Bone marrow (tissue), 2 donors: Measurements from ENCODE around the gene DLL3.
A peak's percentile ranks its signal among the peaks of the same experiment; 100 is the strongest.

Experiments
- DNase-seq, 2 donors: peaks; one replicate each; lab custom pipeline; 2025; lab: John Stamatoyannopoulos, UW

DLL3 gene

DNA sequence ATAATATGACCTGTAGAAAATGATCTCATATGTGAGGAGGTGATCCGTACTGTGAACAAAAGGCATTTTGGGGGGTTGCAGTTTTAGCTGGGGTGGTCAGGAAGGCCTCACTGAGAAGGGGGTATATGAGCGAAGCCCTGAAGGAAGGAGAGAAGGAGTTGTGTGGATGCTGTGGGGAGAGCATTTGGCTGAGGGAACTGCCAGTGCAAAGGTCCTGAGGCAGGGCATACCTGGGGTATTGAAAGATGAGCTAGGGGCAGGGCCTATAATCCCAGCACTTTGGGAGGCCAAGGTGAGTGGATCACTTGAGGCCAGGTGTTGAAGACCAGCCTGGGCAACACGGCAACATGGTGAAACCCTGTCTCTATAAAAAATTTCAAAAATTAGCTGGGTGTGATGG is 18.7 kb downstream of the DLL3 start:
- no peak for DNase-seq

DNA sequence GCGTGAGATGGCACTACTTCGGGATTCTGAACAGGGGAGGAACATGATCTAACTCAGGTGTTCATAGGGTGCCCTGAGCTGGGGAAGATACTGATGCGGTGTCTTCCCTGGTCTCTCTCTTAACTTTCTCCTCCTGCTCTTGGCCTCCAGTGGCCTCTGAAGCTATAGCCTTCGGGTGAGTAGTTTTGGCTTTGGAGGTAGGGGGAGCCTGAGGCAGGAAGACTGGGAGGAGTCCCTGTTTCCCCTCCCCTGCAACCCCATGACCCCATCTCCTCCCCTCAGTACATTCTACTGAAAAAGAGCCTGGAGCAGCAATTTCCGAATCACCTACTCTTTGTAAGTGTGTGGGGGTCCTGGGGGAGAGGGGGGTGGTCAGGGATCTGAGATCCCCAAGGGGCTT is 19.7 kb downstream of the DLL3 start:
- no peak for DNase-seq

DNA sequence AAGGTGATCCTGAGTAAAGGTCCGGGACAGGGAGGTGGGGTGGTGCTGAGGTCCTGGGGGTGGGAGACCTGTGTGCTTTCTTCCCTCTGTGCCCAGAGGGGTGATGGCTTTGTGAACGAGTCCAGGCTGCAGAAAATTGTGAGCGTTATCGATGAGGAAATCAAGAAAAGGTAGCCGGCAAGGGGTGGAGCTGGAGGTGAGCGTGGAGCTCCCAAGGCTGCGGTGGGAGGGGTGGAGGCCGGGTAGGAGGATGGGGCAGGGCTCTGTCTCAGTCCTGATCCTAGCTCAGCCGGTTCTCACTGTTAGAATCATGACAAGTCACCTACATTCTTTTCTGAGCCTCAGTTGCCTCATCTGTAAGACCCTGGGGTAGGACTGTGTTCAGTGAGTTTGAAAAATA is 20.2 kb downstream of the DLL3 start:
- DNase-seq, result no peak

DNA sequence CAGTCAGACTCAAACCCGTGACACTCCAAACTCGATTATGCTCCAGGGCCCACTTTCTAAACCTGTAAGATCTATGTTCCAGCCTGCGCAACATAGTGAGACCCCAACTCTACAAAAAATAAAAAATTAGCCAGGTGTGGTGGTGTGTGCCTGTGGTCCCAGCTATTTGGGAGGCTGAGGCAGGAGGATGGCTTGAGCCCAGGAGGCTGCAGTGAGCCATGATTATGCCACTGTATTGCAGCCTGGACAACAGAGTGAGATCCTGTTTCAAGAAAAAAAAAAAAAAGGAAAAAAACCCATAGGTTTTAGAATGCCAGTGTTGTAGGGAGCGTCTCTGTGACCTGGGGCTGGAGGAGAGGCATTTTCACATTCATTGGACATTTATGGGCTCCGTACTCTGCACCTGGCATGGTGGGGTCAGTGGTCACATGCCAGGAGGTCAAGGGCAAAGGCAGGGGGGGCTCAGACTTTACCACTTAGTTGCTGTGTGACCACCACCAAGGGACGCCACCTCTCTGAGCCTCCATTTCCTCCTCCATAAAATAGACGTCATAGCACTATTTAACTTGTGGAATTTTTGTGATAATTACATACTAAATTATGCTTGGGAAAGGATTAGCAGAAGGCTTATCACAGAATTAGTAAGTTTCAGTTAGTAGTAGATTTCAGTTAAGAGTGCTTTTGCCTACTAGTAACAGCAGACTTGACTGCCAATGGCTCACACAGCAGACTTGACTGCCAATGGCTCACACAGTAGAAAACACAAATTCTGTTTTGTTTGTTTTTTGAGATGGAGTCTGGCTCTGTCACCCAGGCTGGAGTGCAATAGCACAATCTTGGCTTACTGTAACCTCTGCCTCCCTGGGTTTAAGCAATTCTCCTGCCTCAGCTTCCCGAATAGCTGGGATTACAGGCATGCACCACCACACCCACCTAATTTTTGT is 22.1 kb downstream of the DLL3 start:
- no peak for DNase-seq

DNA sequence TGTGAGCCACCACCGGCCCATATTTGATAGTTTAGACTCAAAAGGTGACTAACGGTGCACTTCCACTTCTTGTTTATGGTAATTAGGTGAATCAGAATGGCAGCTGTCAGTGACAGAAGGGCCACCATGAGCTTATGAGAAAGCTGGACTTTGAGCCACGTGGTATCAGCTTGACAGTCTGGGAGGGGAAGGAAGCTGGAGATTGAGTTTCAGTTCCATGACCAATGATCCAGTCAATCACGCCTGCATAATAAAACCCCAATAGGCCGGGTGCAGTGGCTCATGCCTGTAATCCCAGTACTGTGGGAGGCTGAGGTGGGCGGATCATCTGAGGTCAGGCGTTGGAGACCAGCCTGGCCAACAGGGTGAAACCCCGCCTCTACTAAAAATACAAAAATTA is 25.7 kb downstream of the DLL3 start:
- no peak for DNase-seq

DNA sequence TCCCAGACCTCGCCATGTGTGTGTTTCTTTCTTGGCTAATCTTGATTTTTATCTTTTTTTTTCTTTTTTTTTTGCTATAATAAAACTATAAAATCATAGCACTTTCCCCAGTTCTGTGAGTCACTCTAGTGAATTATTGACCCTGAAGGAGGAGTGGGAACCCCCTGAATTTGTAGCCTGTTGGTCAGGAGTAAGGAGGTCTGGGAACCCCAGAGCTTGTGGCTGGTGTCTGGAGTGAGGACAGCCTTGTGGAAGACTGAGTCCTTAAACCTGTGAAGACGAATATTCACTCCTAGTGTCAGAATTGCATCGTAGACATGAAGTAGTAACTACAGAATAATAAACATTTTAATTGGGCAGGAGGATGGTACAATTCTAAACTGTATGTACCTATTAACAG is 26.5 kb downstream of the DLL3 start:
- no peak for DNase-seq

DNA sequence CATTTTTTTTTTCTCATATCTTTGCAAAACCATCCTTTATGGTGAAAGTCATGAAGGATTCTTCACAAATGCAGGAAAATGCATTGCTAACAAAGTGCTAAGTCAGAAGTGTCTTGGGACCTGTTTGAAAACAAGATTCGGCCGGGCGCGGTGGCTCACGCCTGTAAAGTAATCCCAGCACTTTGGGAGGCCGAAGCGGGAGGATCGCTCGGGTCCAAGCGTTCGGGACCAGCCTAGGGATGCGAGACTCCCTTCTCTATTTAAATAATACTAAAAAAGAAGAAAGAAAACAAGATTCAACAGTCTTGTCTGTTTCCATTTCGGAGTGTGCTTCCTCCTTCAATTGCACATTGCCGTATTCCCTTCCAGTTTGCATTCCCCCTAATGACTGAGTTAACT is 33.1 kb downstream of the DLL3 start:
- DNase-seq, result no peak

DNA sequence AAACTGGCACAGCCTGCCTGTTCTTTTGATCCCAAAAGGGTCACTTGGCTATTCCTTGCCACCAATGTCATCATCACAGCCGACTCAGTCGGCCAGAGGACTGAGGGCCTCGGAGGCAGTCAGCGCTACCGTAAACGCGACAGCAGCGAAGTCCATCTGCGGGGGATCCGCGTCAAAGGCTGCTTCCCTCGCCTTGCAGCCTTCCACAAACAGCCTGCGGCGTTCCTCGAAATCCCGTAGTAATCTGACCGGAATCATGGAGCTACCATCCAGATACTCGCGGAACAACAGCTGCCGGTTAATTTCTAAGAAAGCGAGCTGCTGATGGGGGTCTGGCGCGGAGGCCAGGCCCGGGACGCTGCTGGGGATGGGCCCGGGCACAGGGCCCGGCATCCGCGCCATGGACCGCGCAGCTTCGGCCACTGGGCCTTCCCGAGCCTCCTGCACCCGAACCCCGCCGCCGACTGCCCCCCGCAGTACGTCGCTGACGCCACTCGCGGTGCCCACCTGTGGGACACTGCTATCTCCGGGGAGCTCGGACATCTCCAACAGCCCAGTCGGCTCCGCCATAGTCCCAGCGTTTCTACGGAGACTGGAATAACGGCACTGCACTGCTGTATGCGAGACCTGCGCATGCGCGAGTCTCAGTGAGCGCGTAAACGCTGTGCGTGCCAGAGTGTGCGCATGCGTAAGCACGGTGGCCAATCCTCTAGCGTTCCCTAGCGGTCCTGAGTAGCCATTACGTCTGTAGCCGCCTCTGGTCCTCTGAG is 33.7 kb downstream of the DLL3 start, which contains the start of gene EID2B:
Gene EID2B, minus strand, starts transcription at position 620 of the 770 bp plus-strand sequence. Its CDS starts 50 bp downstream, at position 570.
- DNase-seq, result peak; percentile 85 to 86

DNA sequence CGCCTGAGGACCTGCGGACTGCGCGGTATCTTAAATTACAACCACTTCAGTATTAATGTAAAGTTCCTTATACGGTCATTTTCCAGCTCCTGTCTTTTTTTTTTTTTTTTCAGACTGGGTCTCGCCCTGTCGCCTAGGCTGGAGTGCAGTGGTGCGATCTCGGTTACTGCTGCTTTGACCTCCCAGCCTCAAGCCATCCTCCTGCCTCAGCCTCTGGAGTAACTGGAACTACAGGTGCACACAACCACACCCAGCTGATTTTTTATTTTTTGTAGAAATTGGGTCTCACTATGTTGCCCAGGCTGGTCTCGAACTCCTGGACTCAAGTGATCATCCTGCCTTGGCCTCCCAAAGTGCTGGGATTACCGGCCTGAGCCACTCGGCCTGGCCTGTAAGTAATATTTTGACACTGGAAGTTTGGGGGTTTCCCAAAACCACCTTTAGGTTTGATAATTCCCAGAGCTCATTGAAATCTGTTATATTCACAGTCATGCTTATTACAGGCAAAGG is 34.3 kb downstream of the DLL3 start:
- DNase-seq, result no peak

DNA sequence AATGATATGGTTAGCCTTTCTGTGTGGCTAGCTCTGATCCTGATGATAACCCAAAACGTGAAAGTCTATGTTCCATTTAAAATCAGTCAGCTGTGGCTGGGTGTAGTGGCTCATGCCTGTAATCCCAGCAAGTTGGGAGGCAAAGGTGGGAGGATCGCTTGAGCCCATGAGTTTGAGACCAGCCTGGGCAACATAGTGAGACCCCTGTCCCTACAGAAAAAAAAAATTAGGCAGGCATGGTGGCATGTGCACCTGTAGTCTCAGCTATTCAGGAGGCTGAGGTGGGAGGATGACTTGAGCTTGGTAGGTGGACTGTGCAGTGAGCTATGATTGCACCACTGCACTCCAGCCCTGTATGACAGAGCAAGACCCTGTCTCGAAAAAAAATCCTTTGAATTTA is 35.0 kb downstream of the DLL3 start:
- DNase-seq, result no peak

DNA sequence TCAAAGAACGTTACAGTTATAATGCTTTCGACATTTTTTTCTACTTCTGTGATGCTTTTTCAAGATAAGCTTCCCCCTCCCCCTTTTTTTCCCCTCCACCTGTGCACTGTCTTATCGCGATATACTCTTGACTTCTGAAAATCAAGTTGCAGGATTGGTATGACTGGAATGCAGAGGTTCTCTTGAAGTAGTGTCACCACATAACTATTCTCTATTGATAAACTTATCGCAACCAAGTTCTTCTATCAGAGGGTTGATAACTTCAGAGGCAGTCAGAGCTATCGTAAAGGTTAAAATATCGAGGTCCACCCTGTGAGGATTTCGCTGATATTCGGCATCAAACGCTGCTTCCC is 40.4 kb downstream of the DLL3 start:
- DNase-seq, result no peak

DNA sequence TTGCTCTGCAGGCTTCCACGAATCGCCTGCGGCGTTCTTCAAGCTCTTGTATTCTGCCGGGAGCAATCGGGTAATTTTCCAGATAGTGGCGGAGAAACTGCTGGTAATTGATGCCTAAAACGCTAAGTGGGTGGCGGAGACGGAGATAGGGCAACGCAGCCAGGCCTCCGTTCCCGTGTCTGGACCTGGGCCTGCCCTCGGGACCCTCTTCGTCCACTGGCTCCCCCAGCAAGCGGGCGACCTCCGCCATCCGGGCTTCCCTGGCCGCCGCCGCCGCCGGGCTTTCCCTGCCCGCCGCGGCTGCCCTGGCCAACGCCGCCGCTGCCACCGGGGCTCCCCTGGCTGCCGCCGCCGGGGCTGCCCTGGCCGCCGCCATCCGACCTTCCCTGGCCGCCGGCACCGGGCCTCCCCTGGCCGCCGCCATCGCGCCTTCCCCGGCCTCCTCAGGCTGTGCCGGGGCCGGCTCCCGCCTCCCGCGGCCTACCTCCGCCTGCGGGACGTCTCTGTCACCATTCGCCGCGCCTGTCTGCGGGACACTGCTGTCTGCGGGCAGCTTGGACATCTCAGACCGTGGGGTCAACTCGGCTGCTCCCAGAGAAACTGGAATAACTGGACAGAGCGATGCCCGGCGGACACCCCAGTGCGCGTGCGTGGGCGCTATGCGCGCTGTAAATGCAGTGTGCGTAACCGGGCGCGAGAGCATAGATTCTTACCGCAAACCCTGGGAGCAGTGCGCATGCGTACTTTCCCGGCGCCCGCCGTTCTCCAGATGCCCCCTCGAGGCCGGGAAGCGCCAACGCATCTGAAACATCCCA is 41.0 kb downstream of the DLL3 start, which contains the start of gene EID2:
Gene EID2, minus strand, starts transcription at position 644 of the 815 bp plus-strand sequence. Its CDS starts 82 bp downstream, at position 562.
- peak; percentile 89 to 91 for DNase-seq

DNA sequence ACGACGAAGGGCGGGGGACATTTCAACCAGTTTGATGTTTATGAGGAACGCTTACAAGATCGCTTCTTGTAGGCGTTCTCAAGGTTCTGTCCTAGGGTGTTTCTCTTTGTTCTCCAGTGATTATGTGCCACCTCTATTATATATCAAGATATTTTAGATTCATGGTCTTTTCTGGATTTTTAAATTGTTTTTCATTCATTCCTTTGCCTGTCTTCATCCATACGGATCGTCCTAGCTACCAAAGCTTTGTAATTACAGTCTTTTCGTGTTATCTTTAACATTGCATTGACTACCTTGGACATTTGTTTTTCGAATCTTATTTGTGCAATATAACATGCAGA is 41.6 kb downstream of the DLL3 start:
- DNase-seq, result no peak

DNA sequence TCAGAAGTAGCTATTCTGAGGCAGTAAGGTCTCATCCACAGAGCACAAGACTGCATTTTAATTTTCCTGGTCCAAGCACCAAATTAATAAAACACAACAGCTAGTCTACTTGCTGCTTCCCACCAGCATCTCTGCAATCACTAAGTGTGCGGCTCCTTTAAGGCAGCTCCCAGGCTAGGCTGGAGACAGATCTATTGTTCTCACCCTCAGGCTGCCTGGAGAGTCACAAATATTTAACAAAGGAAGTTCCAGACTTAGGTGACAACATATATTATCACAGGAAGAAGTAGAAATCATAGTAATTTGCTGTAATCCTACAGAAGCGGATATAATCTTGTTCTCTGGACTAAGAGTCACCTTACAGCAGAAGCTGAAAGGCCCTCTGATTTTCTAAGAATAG is 43.5 kb downstream of the DLL3 start:
- DNase-seq, result no peak

DNA sequence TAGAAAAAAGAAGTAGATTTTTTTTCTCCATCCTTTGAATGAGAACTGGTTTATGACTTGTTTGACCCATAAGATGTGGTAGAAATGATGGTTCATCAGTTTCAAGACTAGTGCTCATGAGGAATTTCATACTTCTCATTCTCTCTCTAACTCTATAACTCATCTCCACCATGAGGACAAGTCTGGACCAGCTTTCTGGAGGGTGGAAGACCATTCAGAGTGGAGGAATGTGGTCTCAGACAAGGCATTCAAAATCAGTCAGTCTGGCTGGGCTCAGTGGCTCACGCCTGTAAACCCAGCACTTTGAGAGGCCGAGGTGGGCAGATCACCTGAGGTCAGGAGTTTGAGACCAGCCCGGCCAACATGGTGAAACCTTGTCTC is 44.7 kb downstream of the DLL3 start:
- DNase-seq, result no peak

DNA sequence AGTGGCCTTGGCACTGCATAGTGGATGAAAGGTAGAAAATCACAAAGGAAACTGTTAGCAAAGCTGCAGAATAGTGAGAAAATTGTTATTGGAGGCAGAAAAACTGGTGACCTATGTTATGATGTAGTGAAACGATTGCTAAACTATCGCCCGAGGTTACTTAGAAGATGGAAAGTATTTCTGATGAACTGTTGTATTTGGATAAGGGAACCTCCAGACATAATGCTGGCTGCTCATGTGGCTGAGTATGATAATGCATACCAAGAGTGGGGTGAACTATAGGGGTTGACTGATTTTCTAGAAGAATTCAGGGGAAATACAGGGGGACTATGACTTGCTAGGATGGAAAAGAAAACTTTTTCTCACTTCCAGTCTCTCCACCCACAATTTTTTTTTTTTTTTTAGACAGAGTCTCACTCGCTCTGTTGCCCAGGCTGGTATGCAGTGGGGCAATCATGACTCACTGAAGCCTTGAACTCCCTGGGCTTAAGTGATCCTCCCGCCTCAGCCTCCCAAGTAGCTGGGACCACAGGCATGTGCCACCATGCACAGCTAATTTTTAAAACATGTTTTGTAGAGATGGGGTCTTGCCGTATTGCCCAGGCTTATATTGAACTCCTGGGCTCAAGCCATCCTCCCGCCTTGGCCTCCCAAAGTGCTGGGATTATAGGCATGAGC is 45.6 kb downstream of the DLL3 start:
- no peak for DNase-seq

DNA sequence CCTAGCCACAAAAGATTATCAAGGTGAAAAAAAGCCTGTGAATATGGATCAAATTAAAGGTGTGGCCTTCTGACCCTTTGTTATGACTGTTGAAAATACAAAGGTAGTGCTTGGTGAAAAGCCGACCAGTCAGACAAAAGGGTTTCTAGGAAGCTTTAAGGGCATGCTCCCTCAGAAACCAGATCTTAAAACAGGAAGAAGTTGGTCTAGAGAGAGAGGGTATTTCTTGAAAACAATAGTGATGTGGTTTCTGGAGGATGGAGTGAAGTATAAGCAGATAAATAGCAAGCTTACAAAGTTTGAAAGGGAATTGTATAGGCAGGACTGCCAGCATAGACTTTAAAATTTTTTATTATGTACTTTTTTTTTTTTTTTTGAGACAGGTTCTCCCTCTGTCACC is 46.2 kb downstream of the DLL3 start:
- DNase-seq, result no peak

DNA sequence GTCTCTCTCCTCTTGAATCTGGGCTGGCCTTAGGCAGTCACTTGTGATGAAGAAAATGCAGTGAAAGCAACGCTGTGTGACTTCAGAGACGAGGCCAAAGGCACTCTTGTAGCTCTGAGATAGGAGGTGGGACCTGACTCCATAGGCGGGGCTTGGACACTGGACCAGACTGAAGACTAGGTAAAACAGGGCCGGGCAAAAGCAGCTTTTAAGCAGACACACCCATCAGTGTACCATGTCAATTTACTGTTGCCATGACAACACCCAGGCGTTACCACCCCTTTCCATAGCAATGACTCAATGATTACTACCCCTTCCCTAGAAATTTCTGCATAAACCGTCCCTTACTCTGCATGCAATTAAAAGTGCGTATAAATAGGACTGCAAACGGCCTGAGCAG is 47.9 kb downstream of the DLL3 start:
- no peak for DNase-seq

DNA sequence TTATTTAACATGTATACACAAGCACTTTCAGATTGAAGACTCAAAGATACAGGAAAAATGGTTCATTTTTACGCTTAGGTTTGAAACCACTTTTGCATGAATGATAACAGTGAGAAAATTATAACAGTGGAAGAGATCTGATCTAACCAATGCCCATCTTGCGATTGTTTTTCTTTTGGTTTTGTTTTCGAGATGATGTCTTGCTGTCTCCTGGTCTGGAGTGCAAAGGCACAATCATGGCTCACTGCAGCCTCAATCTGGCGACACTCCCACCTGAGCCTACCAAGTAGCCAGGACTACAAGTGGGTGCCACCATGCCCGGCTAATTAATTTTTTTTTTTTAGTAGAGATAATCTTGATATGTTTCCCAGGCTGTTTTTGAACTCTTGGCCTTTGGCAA is 51.5 kb downstream of the DLL3 start:
- no peak for DNase-seq

DNA sequence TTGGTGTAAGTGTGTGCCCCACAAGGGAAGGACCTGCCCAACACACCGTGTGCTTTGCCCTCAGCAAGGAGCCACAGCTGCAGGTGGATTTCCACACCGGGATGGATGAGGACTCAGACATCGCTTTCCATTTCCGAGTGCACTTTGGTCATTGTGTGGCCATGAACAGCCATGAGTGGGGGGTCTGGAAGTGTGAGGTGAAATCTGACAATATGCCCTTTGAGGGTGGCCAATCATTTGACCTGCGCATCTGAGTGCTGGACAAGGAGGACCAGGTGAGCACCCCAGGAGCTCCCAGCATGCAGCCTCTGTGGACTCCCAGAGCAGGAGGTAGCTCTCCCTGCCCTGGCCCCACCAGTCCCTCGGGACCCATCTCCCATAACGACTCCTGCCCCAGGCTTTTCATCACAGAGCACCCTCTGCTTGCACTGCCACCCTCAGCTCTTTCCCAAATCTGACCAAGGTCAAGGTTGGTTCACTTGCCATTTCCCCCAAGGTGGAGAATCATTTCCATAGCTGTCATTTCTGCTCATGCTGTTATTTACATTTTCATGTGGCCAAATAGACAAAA is 54.4 kb downstream of the DLL3 start:
- no peak for DNase-seq

DNA sequence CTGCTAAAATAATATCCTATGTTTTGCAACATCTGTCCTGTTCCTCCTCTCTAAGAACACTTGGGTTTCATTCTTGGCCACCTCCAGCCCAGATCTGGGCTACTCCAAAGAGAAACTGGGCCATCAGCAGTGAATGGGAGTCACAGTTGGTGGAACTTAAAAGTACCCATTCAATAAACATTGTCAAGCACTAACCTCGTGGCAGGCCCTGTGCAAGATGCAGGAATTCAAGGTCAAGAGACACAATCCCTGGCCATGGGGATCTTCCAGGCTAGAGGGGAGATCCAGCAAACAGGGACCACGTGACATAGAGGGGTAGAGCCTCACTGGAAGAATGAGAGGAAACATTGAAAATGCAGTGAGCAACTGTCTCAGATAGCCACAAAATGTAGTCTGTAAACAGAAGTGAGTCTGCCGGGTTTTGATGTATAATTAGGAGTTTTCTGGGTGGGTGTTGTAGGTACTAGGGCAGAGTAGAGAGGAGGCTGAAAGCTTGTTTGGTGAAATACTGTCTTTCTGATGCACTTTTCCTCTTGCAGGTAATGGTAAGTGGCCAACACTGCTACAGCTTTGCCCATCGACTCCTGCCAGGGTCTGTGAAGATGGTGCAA is 56.1 kb downstream of the DLL3 start:
- DNase-seq, result no peak
